ENCODE results near the gene EPN2.
"Not testable (repeated sequence)": the region's sequence is repeated elsewhere in the genome, so short reads cannot be mapped to it uniquely, and the experiment has no call there.

EPN2 gene

DNA sequence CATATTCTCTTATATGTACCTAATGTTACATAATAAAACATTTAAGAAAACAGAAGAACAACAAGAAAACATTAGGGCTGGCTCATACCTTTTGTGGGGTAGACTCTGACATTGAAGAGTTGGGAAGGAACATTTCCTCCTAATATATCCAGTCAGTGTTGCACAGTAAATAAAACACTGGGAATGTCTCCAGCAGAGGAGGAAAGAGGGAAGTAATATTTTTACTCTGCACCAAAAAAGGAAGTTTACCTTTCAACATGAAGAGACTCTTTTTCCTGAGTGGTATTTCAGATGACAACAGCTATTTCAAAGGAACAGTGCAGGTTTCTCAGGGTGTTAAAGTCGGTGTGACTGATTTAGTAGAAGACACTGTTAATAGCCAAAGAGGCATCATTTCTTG, 31.9 kb downstream of the EPN2 start:
- no peak overlapping the region for H3K27ac ChIP-seq (ENCODE audit: low read depth, low read length)
- peaks cover 6% of the 10 kb centered on the region for H3K4me1 ChIP-seq (ENCODE audit: control insufficient read depth, insufficient read depth, low read length, unreplicated experiment)
- H3K4me3 ChIP-seq (ENCODE audit: low read depth, low read length), result no peak overlapping the region
- H3K79me2 ChIP-seq (ENCODE audit: control insufficient read depth, insufficient read depth, low read length, unreplicated experiment), result peaks cover 79% of the 10 kb centered on the region
- H3K27me3 ChIP-seq (ENCODE audit: insufficient read depth, low read length), result no peaks in the 10 kb centered on the region
- peaks cover 4% of the 10 kb centered on the region; the same call in 1 of the 2 replicates for H3K36me3 ChIP-seq (ENCODE audit: insufficient read depth, low read length)
- H2AFZ ChIP-seq (ENCODE audit: low read length, unreplicated experiment), result no peak overlapping the region

DNA sequence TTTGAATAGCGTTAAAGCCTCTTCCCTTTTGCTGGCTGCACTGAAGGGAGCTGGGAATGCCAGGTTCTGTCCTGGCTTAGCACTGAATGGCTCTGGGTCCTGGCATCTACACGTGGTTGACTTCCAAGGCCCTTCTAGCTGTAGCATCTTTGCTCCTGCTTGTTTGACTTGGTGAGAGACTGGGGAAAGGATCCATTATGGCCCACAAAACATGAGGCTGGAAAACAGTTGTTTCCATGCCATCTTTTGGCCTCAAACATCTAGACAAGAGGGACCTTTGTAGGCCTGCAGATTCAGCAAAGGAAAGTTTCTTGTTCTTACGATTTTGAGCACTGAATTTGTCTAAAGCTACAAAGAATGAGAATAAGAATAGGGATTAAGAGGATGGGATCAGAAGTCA, 32.5 kb downstream of the EPN2 start:
- Histone ChIP-seq H3K27me3 (ENCODE audit: insufficient read depth, low read length) (no peaks in the 10 kb centered on the region), H3K27ac (ENCODE audit: low read depth, low read length) (no peak overlapping the region), H3K4me3 (ENCODE audit: low read depth, low read length) (no peak overlapping the region), H3K4me1 (ENCODE audit: control insufficient read depth, insufficient read depth, low read length, unreplicated experiment) (peaks cover under 1% of the 10 kb centered on the region), H2AFZ (ENCODE audit: low read length, unreplicated experiment) (no peak overlapping the region), H3K79me2 (ENCODE audit: control insufficient read depth, insufficient read depth, low read length, unreplicated experiment) (peaks cover 78% of the 10 kb centered on the region), H3K36me3 (ENCODE audit: insufficient read depth, low read length) (peaks cover 5% of the 10 kb centered on the region; the same call in 1 of the 2 replicates)

- Histone ChIP-seq H3K79me2 (ENCODE audit: control insufficient read depth, insufficient read depth, low read length, unreplicated experiment) (peaks cover 77% of the 10 kb centered on the region), H2AFZ (ENCODE audit: low read length, unreplicated experiment) (no peak overlapping the region), H3K27ac (ENCODE audit: low read depth, low read length) (no peak overlapping the region), H3K4me1 (ENCODE audit: control insufficient read depth, insufficient read depth, low read length, unreplicated experiment) (no peaks in the 10 kb centered on the region), H3K36me3 (ENCODE audit: insufficient read depth, low read length) (peaks cover 5% of the 10 kb centered on the region; the same call in 1 of the 2 replicates), H3K27me3 (ENCODE audit: insufficient read depth, low read length) (no peaks in the 10 kb centered on the region), H3K4me3 (ENCODE audit: low read depth, low read length) (no peak overlapping the region)
Measured at GRCh38 chr17:19270347-19270703, 33.2 kb downstream of the EPN2 start.

- Histone ChIP-seq H3K79me2 (ENCODE audit: control insufficient read depth, insufficient read depth, low read length, unreplicated experiment) (peaks cover 75% of the 10 kb centered on the region), H3K4me1 (ENCODE audit: control insufficient read depth, insufficient read depth, low read length, unreplicated experiment) (no peaks in the 10 kb centered on the region), H3K27me3 (ENCODE audit: insufficient read depth, low read length) (no peaks in the 10 kb centered on the region), H2AFZ (ENCODE audit: low read length, unreplicated experiment) (no peak overlapping the region), H3K27ac (ENCODE audit: low read depth, low read length) (no peak overlapping the region), H3K4me3 (ENCODE audit: low read depth, low read length) (no peak overlapping the region), H3K36me3 (ENCODE audit: insufficient read depth, low read length) (peaks cover 5% of the 10 kb centered on the region; the same call in 1 of the 2 replicates)
Measured at GRCh38 chr17:19270704-19271611, 33.8 kb downstream of the EPN2 start.

GRCh38 chr17:19271780-19272357, 34.7 kb downstream of the EPN2 start:
- H3K4me1 ChIP-seq (ENCODE audit: control insufficient read depth, insufficient read depth, low read length, unreplicated experiment), result no peaks in the 10 kb centered on the region
- H2AFZ ChIP-seq (ENCODE audit: low read length, unreplicated experiment), result no peak overlapping the region
- H3K27me3 ChIP-seq (ENCODE audit: insufficient read depth, low read length), result no peaks in the 10 kb centered on the region
- peaks cover 5% of the 10 kb centered on the region; the same call in 1 of the 2 replicates for H3K36me3 ChIP-seq (ENCODE audit: insufficient read depth, low read length)
- H3K4me3 ChIP-seq (ENCODE audit: low read depth, low read length), result no peak overlapping the region
- peaks cover 70% of the 10 kb centered on the region for H3K79me2 ChIP-seq (ENCODE audit: control insufficient read depth, insufficient read depth, low read length, unreplicated experiment)
- no peak overlapping the region for H3K27ac ChIP-seq (ENCODE audit: low read depth, low read length)

- Histone ChIP-seq H3K79me2 (ENCODE audit: control insufficient read depth, insufficient read depth, low read length, unreplicated experiment) (peaks cover 58% of the 10 kb centered on the region), H3K27me3 (ENCODE audit: insufficient read depth, low read length) (no peaks in the 10 kb centered on the region), H2AFZ (ENCODE audit: low read length, unreplicated experiment) (no peak overlapping the region), H3K27ac (ENCODE audit: low read depth, low read length) (no peak overlapping the region), H3K4me1 (ENCODE audit: control insufficient read depth, insufficient read depth, low read length, unreplicated experiment) (no peaks in the 10 kb centered on the region), H3K36me3 (ENCODE audit: insufficient read depth, low read length) (peaks cover 5% of the 10 kb centered on the region; the same call in 1 of the 2 replicates), H3K4me3 (ENCODE audit: low read depth, low read length) (no peak overlapping the region)
Measured at GRCh38 chr17:19273731-19274130, 36.6 kb downstream of the EPN2 start.

- no peak overlapping the region for H3K4me3 ChIP-seq (ENCODE audit: low read depth, low read length)
- H3K27ac ChIP-seq (ENCODE audit: low read depth, low read length), result no peak overlapping the region
- peaks cover 48% of the 10 kb centered on the region for H3K79me2 ChIP-seq (ENCODE audit: control insufficient read depth, insufficient read depth, low read length, unreplicated experiment)
- peaks cover 5% of the 10 kb centered on the region; the same call in 1 of the 2 replicates for H3K36me3 ChIP-seq (ENCODE audit: insufficient read depth, low read length)
- H3K4me1 ChIP-seq (ENCODE audit: control insufficient read depth, insufficient read depth, low read length, unreplicated experiment), result no peaks in the 10 kb centered on the region
- no peaks in the 10 kb centered on the region for H3K27me3 ChIP-seq (ENCODE audit: insufficient read depth, low read length)
- H2AFZ ChIP-seq (ENCODE audit: low read length, unreplicated experiment), result no peak overlapping the region
Measured at GRCh38 chr17:19274893-19275292, 37.7 kb downstream of the EPN2 start.

DNA sequence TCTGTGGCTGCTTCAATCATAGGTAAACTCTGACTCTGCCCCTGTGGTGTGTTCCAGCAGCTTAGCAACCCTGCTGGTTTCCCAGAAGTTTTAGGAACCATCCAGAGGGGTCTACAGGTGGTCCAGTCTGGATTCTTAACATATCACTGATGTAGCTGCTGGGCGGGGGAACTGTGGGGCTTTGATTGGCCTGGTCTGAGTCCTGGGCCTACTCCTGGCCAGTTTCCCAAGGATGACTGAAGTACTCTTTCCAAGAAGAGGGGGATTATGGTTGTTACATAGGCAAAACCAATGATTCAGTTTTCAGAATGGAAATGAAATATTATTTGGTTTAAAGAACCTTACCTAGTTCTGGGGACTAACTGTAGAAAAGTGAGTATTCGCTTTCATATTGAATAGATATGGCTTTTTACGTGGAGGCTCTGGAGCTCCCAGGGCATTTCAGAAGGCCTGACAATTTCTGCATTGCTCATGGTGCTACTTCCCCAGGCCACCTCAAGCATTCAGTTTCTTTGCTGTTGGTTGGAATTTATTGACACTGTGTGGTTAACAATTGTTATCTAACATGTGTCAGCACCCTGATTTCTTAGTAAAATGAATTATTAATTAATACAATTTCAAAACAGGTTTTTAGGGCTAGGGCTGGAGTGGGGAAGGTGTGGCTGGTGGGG, 38.4 kb downstream of the EPN2 start:
- Histone ChIP-seq H3K36me3 (ENCODE audit: insufficient read depth, low read length) (peaks cover 5% of the 10 kb centered on the region; the same call in 1 of the 2 replicates), H3K27me3 (ENCODE audit: insufficient read depth, low read length) (no peaks in the 10 kb centered on the region), H3K79me2 (ENCODE audit: control insufficient read depth, insufficient read depth, low read length, unreplicated experiment) (peaks cover 42% of the 10 kb centered on the region), H3K27ac (ENCODE audit: low read depth, low read length) (no peak overlapping the region), H2AFZ (ENCODE audit: low read length, unreplicated experiment) (no peak overlapping the region), H3K4me1 (ENCODE audit: control insufficient read depth, insufficient read depth, low read length, unreplicated experiment) (no peaks in the 10 kb centered on the region), H3K4me3 (ENCODE audit: low read depth, low read length) (no peak overlapping the region)

DNA sequence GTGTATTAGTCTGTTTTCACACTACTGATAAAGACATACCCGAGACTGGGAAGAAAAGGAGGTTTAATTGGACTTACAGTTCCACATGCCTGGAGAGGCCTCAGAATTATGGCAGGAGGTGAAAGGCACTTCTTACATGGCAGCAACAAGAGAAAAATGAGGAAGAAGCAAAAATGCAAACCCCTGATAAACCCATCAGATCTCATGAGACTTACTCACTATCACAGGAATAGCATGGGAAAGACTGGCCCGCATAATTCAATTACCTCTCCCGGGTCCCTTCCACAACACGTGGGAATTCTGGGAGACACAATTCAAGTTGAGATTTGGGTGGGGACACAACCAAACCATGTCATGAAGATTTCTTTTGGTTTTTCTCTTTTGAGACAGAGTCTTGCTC, 41.1 kb downstream of the EPN2 start:
- Histone ChIP-seq H3K79me2 (ENCODE audit: control insufficient read depth, insufficient read depth, low read length, unreplicated experiment) (peaks cover 20% of the 10 kb centered on the region), H3K36me3 (ENCODE audit: insufficient read depth, low read length) (peaks cover 11% of the 10 kb centered on the region)
- not testable (repeated sequence) for H2AFZ ChIP-seq (ENCODE audit: low read length, unreplicated experiment); H3K4me3 ChIP-seq (ENCODE audit: low read depth, low read length); H3K27me3 ChIP-seq (ENCODE audit: insufficient read depth, low read length); H3K27ac ChIP-seq (ENCODE audit: low read depth, low read length); H3K4me1 ChIP-seq (ENCODE audit: control insufficient read depth, insufficient read depth, low read length, unreplicated experiment)

GRCh38 chr17:19278729-19279128, 41.6 kb downstream of the EPN2 start:
- no peak overlapping the region for H3K4me3 ChIP-seq (ENCODE audit: low read depth, low read length)
- no peak overlapping the region for H3K27ac ChIP-seq (ENCODE audit: low read depth, low read length)
- H3K27me3 ChIP-seq (ENCODE audit: insufficient read depth, low read length), result no peaks in the 10 kb centered on the region
- peaks cover 18% of the 10 kb centered on the region for H3K79me2 ChIP-seq (ENCODE audit: control insufficient read depth, insufficient read depth, low read length, unreplicated experiment)
- H3K4me1 ChIP-seq (ENCODE audit: control insufficient read depth, insufficient read depth, low read length, unreplicated experiment), result peaks cover 8% of the 10 kb centered on the region
- H3K36me3 ChIP-seq (ENCODE audit: insufficient read depth, low read length), result peaks cover 11% of the 10 kb centered on the region
- H2AFZ ChIP-seq (ENCODE audit: low read length, unreplicated experiment), result no peak overlapping the region

Data from ACC112 (cell line).